Activated T-helper 9 cell treated with anti-CD3 and anti-CD28 coated beads, Interleukin-2, amount 50 U/mL, for 16 hours (primary cell): Measurements from ENCODE around the gene PDZK1.
"Not testable (repeated sequence)": the region's sequence is repeated elsewhere in the genome, so short reads cannot be mapped to it uniquely, and the experiment has no call there.

Experiments
- DNase-seq: peaks from one replicate; pipeline ENCODE4 v3.0.0-alpha.2; 2020; ENCODE audit warnings: low read depth

PDZK1 gene

DNA sequence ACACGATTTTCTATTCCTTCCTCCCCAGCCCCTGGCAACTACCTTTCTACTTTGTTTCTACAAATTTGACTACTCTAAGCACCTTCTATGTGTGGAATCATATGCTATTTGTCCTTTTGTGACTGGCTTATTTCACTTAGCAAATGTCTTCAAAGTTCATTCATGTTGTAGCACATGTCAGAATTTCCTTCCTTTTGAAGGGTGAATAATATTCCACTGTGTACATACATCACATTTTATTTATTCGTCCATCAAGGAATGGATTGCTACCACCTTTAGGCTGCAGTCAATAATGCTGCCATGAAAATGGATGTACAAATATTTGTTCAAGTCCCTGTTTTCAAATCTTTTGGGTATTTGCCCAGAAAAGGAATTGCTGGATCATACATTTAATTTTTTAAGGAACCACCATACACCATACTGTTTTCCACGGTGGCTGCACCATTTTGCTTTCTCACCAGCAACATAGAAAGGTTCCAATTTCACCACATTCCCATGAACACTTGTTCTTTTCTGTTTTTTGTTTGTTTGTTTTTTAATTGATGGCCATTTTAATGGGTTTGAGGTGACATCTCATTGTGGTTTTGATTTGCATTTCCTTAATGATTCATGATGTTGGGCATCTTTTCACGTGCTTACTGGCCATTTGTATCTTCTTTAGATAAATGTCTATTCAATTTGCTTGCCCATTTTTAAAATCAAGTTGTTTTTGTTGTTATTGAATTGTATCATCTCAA, 3.3 kb upstream of the PDZK1 start:
- no peak for DNase-seq

DNA sequence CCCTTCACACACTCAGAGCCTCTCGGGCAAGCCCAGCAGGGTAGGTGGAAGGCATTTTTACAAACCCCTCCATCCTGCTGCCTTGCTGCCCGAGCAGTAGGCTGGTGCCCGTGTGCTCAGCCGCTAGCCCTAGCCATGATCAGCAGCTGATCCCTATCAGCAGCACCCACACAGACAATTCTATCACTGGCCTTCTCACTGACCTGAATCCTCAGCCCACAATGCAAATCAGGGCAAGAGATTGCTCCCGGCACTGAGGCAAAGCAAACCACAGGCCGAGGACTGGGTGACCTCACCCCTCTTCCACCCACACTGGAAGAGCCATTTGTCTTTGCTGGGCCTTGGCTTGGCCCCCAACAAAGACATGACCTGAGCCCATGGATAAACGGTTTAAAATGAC, 895 bp upstream of the PDZK1 start:
- no peak for DNase-seq

DNA sequence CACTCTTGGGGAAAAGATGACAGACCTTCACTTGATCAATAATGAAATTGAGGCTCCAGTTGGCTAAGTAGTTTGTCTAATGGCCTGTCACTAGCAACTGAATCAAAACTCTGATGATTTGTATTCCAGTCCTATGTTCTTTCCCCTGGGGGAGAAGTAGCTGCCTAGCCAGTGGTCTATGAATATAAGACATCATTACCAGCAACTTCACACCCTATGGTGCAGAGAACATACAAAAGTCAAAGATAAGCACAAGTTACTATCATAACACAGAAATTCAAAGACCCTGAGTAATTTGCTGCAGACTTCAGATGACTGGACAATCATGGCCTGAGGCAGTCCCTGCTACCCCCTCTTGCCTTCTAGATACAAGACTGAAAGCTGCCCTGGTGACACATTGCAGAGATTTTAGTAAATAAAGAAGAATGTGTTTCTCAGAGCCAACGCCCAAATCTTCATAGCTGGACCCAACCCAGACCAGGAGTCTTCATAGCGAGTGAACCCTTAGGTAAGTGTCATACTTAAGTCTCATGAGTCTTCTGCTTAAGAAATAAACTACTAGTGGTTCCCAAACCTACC, 993 bp downstream of the PDZK1 start:
- no peak for DNase-seq

DNA sequence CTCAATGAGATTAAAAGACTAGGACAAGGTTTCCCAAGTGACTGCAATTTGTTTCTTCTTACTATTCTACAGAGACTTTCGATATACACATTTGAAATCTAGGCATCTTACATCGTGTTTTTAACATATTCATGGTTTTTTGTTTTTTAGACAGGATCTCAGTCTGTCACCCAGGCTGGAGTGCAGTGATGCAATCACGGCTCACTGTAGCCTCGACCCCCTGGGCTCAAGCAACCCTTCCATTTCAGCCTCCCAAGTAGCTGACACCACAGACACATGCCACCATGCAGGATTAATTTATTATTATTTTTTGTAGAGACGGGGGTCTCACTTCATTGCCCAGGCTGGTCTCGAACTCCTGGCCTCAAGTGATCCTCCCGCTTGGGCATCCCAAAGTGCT, 1.5 kb downstream of the PDZK1 start:
- DNase-seq: no peak

DNA sequence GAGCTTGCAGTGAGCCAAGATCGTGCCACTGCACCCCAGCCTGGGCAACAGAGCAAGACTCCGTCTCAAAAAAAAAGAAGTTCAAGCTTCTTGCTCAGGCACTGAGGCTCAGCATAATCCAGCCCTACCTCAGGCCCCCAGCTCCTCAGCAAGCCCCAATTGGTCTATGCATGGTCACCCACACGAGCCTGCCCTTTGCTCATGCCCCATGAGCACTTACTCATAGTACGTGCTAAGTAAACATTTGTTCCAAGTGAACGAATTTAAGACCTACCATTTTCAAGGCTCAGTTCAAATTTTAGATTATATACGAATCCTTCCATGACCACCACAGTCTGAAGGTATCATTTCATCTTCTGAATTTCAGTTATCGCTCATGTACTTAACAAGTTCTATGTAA, 4.3 kb downstream of the PDZK1 start:
- no peak for DNase-seq

DNA sequence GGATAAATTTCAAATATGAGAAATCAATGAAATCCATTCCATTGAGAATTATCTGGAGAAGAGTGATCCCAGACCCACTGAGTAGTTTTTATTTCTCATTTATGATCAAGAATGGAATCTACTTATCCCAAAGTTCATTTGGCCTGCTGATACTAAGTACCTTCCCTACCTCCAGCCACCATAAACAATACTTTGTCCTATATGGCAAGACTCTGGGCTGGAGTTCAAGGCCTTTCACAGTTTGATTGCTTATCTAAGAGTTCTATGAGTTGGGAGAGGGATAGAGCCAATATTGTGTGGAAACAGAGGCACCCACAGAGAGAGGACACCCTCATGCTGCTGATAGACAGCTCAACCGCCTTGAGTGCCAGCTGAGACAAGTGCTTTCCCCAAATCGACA, 5.1 kb downstream of the PDZK1 start:
- DNase-seq: no peak

DNA sequence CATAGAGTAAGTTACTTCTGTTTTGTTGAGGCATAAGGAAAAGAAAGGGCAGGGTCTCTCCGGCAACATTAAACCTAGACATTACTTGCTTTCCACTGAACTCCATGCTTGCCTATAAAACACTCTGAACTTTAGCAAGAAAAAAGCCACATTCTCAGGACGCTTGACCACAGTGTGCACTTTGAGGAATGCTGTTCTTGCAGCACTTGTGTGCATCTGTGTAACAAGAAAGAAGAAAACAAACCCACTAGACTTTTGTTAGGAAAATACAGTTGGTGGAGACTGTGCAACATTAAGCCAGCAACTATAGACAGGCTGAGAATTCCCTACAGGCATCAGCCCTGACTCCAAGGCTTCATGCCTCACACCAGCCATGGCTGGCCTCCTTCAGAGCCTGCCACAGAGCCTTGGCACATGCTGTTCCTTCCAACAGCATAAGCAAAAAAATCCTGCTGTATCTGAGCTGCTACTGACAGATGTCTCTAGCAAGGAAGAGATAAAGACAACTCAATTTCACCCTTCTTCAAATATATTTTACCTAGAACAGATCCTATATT, 5.8 kb downstream of the PDZK1 start:
- DNase-seq: no peak

DNA sequence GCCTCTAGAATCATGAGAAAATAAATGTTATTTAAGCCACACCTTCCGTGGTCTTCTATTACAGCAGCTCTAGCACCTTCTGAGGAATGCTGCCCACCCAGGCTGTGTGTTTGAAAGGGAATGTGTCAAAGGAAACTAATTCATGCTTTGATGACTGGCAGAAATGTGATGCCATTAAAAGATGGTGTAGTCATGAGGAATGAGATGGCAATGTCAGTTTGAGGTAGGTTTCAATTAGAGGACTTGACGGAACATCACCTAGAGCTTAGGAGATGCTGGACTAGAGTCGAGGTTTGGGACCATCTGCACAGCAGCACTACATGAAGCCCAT, 10.6 kb downstream of the PDZK1 start:
- no peak for DNase-seq

DNA sequence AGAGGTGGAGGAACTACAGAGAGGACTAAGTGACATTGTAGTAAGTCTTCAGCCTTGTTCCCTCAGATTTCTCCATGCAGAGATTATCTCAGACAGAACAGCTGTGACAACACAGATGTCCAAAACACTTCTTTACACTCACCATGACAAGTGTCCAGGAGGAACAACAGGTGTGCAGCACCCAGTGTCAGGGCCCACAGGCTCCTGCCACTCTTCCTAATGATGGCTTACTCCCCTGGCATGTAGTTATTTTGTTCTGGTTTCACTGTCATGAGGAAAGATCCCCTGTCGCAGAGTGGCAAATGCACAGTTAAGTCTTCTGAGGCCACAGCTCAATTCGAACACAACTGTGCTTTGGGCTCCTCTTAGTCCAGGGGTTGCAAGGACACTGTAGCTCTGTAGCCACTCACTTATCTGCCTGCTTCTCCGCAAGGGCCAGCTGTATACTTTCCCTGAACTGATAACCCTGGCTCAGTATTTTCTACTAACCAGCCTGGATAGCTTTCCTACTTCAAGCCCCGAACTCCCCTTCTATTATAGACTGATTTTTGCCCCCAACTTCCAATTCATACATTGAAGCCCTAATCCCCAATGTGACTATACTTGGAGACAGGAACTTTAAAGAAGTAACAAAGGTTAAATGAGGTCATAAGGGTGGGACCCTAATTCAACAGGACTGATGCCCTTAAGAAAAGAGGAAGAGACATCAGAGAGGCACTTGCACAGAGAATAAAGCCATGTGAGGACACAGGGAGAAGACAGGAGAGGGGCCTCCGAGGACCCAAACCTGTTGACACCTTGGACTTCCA, 11.1 kb downstream of the PDZK1 start:
- DNase-seq: no peak

DNA sequence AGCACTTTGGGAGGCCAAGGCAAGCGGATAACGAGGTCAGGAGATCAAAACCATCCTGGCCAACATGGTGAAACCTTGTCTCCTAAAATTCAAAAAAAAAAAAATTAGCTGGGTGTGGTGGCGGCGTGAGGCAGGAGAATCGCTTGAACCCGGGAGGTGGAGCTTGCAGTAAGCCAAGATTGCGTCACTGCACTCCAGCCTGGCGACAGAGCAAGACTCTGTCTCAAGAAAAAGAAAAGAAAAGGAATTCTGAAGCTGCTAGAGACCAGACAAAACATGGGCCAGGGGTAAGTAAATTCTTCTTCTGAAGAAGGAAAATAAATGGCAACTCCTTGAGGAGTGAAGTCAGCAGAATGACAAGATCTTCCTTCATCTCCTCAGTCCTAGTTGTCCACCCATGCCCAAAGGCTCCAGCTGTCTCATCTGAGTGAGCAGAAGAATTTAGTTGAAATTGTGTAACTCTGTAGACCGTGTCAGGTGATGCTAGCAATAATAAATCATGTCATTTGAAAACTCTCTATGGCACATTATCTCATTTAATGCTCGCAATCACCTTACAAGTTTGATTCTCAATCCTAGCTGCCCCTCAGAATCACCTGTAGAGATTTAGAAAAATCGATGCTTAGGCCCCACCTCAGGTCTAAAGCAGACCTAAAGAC, 14.3 kb downstream of the PDZK1 start:
- DNase-seq: no peak

DNA sequence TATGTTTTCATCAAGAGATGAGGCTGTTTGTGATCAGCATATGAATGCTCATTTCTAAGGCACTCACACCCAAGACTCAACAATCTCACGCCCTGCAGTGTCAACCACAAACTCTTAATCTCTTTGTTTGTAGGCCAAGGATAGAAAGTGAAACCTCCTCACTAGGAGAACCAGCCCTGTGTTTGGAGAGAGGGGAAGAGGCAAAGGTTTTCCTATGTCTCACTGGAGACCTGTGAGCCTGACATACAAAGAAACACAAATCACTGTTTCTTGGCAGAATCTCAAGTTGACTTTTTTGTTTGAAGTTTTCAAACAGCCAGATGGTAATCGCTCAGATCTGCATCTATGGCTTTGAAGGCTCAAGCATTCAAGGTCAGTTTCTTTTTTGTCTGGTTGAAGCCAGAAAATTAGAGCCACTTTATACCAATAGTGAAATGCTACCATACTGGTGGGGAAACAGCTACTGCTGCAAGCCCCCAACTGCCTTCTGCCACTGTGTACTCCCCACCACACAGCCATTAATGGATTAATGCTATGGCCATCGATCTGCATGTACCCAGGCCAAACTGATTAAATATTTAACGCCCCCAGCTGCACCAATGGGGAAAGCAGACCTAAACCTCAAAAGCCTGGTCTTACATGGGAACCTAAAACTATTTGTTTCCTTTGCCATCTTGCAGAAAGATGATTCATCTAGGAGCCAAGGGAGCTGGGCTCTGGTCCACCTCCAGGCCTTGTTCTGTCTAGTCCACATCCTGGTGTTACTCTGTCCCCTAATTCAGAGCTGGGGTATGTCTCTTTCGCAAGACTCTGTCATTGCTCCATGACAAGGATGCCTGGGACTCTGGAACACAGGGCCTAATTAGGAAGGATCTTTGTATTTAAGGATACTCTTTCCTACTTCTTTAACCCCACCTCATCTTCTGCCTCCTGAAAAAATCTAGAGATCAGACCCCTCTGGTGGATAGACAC, 16.3 kb downstream of the PDZK1 start:
- DNase-seq: no peak

DNA sequence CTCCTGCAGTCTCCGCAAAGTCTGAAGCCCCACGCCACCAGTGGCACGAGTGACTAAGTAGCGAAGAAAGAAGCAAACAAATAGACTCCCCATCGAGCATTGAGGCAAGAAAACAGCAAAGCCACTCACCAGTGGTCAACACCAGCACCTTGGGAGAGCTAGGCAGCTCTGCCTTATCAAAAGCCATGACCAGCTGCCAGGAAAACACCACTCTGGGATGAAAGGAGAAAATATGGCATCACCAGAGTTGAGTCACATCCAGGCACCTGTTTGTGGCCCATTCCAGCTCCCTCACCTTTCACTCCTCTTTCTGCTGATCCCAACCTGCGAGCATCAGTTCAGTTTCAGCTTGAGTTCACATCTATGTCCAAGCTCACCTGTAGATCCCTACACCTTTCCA, 17.2 kb downstream of the PDZK1 start:
- no peak for DNase-seq

DNA sequence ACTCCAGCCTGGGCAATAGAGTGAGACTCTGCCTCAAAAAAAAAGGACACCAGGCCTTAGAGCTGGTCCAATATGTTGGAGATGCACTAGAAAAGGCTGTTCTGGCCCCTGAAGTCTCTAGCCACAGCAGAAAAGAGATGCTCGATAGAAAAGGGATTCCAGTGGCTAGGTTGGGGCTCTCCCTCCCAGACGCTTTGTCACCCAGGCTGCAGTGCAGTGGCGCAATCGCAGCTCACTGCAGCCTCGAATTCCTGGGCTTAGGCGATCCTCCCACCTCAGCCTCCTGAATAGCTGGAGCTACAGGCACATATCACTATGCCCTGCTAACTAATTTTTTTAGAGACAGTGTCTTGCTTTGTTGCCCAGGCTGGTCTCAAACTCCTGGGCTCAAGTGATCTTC, 18.2 kb downstream of the PDZK1 start:
- no peak for DNase-seq

DNA sequence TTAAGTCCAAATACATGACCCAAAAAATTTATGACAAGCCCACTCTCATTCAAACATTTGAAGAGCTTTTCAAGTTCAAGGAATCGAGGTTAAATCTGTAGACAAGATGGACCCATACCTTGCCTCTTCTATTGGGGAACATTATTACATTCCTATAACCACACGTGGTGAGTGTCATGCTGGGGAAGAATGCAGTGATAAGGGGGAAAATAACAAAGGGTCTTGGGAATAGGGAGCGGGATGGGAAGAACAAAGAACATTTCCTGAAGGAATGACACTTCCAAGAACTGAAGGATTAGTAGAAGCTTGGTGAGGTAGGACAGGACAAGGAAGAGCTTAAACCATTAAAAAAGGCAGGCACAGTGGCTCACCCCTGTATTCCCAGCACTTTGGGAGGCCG, 18.8 kb downstream of the PDZK1 start:
- DNase-seq: no peak

DNA sequence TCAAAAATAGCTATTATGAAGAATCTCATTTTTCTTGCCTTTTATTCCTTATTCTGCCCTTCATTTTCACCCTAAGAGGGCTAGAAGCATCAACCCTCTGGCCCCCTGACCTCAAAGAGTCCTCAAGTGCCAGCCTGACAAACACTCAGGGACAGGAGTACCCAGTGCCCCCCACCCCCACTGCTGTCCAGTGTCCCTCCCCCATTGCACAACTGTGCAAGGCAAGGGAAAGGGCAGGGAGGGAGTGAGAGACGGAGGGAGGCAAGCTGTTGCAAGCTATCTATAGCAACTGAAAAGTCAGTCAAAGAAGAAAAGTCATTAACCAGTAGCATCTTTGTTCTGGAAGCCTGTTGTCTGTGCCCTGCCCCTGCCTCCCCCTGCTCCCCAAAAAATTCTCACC, 21.1 kb downstream of the PDZK1 start:
- not testable (repeated sequence) for DNase-seq

DNA sequence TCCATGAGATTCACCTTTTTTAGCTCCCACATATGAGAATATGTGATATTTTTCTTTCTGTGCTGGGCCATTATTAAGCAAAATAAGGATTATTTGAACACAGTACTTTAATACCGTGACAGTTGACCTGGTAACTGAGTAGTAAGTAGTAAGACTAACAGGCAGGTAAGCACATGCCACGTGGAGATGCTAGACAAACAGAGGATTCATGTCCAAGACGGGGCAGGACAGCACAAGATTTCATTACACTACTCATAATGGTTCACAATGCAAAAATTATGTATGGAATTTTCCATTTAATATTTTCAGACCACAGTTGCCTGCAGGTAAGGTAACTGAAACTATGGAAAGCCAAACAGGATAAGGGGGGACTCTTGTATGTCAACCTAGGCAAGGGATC, 22.3 kb downstream of the PDZK1 start:
- DNase-seq: not testable (repeated sequence)

DNA sequence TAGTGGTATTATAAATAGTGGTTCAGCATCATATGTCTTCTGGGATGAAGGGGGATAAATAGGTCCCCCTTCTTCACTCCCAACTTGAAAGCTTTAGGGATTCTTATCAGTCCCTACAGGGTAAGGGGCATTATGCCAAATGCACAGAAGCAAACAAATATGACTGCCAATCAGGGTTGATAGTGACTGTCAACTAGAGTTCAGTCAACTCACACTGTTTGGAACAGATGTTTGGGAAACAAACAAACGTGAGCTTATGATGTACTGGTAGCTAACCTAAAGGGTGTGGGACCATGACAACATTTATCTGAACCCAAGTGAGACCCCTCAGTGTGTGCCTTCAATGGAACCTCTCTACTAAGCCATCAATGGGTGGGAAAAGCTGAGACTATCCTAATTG, 34.0 kb downstream of the PDZK1 start:
- not testable (repeated sequence) for DNase-seq

DNA sequence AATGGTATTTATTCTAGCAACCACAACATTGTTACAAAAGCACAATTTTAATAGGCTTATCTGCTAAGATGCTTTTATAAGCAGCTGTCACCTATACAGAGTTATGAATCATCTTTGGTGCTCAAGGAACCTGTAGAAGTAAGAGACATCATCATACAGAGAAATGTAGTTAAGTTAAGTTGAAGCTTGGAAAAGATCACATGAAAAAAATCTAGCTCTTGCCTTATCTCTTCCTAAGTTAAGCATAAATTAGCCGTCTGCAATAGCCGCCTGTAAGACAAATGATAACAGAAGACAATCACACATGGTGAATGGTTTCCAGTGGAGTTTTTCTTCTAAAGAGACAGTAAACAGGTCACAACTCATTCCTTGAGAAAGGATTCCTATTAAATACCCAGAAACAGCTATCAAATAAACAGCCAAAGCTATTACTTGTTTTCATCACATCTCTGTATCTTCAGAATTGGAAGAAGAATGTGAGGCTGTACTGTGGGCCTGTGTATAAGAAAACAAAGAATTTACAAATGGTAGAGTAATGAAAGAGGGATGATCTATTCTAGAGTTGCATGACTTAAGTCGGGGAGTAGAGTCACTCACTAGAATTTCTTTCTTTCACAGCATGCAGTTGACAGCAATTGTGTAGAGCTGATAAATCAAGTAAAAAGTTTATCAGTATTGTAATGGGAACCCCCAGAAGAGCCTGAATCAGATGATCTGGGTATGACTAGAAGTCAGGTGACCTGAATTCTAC, 36.0 kb downstream of the PDZK1 start:
- DNase-seq: not testable (repeated sequence)

DNA sequence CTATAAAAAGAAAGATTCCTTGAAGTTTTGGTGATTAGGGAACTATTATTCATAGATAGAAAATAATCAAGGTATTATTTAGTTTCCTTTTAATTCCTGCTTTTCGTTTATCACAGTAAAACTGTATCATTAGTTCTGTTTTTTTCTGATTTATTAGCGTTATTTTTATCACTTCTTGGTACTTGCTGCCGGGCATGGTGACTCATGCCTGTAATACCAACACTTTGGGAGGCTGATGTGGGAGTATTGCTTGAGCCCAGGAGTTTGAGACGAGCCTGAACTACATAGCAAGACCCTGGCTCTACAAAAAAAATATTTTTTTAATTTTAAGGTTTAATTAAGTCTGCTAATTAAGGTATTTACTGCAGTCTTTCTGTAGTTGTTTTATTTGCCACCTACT, 42.2 kb downstream of the PDZK1 start:
- DNase-seq: not testable (repeated sequence)

DNA sequence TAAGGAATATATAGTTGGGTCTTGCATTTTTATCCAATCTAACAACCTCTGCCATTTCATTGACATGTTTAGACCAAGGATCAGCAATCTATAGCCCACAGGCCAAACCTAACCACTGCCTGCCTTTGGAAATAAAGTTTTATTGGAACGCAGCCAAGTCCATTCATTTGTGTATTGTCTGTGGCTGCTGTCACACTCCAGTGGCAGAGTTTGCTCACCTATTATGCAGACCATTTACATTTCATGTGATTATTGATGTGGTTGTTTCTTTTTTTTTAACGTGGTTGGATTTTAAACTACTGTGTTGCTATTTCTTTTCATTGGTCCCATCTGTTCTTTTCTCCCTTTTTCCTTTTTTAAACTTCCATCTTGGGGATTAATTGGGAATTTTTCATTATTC, 44.7 kb downstream of the PDZK1 start:
- DNase-seq: not testable (repeated sequence)
